HEK293 (cell line): Measurements from ENCODE around the gene CADM1.

Experiments
- CTCF ChIA-PET: fragments of 350-600 bp; formaldehyde crosslinking; extraction: SDS; loops from one replicate; lab custom pipeline; 2021; ENCODE audit warnings: antibody characterized with exemption; lab: Yijun Ruan, JAX
- POLR2A ChIA-PET: fragments of 300-600 bp; formaldehyde crosslinking; extraction: SDS; loops from one replicate; lab custom pipeline; 2020; ENCODE audit warnings: antibody characterized with exemption, inconsistent platforms; lab: Yijun Ruan, JAX
- H3K27ac ChIP-seq: fragments of 200-500 bp; sonication (Bioruptor generic); 2 replicates; pipeline ENCODE4 v1.5.1; 2014; ENCODE audit warnings: low read depth, low read length, control low read depth, inconsistent platforms; ENCODE audit errors: extremely low read depth
- H3K36me3 ChIP-seq, 2 experiments: fragments of 200-500 bp in 1 of 2; sonication (Bioruptor generic) in 1 of 2; 1 replicate in 1 of 2; 2 replicates in 1 of 2; pipeline ENCODE4 v1.5.1; 2014 to 2017; ENCODE audit warnings: inconsistent platforms in 2 of 2, low read length in 2 of 2; ENCODE audit not compliant: control insufficient read depth in 2 of 2, insufficient read depth in 1 of 2
- H3K4me1 ChIP-seq: fragments of 200-500 bp; sonication (Bioruptor generic); 2 replicates; pipeline ENCODE4 v1.5.1; 2014; ENCODE audit warnings: mild to moderate bottlenecking, low read length, inconsistent platforms; ENCODE audit not compliant: control insufficient read depth, insufficient read depth
- H3K4me3 ChIP-seq: 2 replicates; pipeline ENCODE4 v1.5.1; 2011; ENCODE audit warnings: low read depth, mild to moderate bottlenecking, control low read depth, low read length, moderate library complexity
- H3K9me3 ChIP-seq: fragments of 200-500 bp; sonication (Bioruptor generic); 2 replicates; pipeline ENCODE4 v1.5.1; 2014; ENCODE audit warnings: low read depth, low read length, inconsistent platforms; ENCODE audit not compliant: control insufficient read depth, insufficient read depth
- ATF2 ChIP-seq: fragments of 450-650 bp; formaldehyde crosslinking; IDR thresholded peaks from 2 replicates; pipeline ENCODE4 v1.5.1; 2016; ENCODE audit warnings: missing biosample characterization, missing genetic modification characterization, low read depth
- FEZF1 ChIP-seq: fragments of 450-650 bp; formaldehyde crosslinking; IDR thresholded peaks from 2 replicates; pipeline ENCODE4 v1.5.1; 2016; ENCODE audit warnings: missing biosample characterization, missing genetic modification characterization
- OSR2 ChIP-seq: fragments of 450-650 bp; formaldehyde crosslinking; IDR thresholded peaks from 2 replicates; pipeline ENCODE4 v1.5.1; 2016; ENCODE audit warnings: missing biosample characterization, missing genetic modification characterization
- PATZ1 ChIP-seq: fragments of 450-650 bp; formaldehyde crosslinking; IDR thresholded peaks from 2 replicates; pipeline ENCODE4 v1.5.1; 2016; ENCODE audit warnings: missing biosample characterization, missing genetic modification characterization
- PRDM6 ChIP-seq: fragments of 450-650 bp; formaldehyde crosslinking; IDR thresholded peaks from 2 replicates; pipeline ENCODE4 v1.5.1; 2017; ENCODE audit warnings: missing biosample characterization, missing genetic modification characterization
- SCRT2 ChIP-seq: fragments of 450-650 bp; formaldehyde crosslinking; IDR thresholded peaks from 2 replicates; pipeline ENCODE4 v1.5.1; 2016; ENCODE audit warnings: missing biosample characterization, missing genetic modification characterization
- ZNF121 ChIP-seq: fragments of 450-650 bp; formaldehyde crosslinking; IDR thresholded peaks from 2 replicates; pipeline ENCODE4 v1.5.1; 2016; ENCODE audit warnings: missing biosample characterization, missing genetic modification characterization
- ZNF148 ChIP-seq: fragments of 450-650 bp; formaldehyde crosslinking; IDR thresholded peaks from 2 replicates; pipeline ENCODE4 v1.5.0; 2017; ENCODE audit warnings: missing biosample characterization, missing genetic modification characterization, borderline replicate concordance
- ZNF16 ChIP-seq: fragments of 450-650 bp; formaldehyde crosslinking; IDR thresholded peaks from 2 replicates; pipeline ENCODE4 v1.5.1; 2016; ENCODE audit warnings: low read depth, missing biosample characterization, missing genetic modification characterization
- ZNF174 ChIP-seq: fragments of 450-650 bp; formaldehyde crosslinking; IDR thresholded peaks from 2 replicates; pipeline ENCODE4 v1.5.0; 2017; ENCODE audit warnings: missing biosample characterization, mild to moderate bottlenecking, missing genetic modification characterization
- ZNF214 ChIP-seq: fragments of 450-650 bp; formaldehyde crosslinking; IDR thresholded peaks from 2 replicates; pipeline ENCODE4 v1.5.1; 2017; ENCODE audit warnings: missing biosample characterization, mild to moderate bottlenecking, missing genetic modification characterization, borderline replicate concordance
- ZNF223 ChIP-seq: fragments of 450-650 bp; formaldehyde crosslinking; IDR thresholded peaks from 2 replicates; pipeline ENCODE4 v1.5.1; 2016; ENCODE audit warnings: missing biosample characterization, missing genetic modification characterization
- ZNF280D ChIP-seq: fragments of 450-650 bp; formaldehyde crosslinking; IDR thresholded peaks from 2 replicates; pipeline ENCODE4 v1.5.1; 2016; ENCODE audit warnings: missing biosample characterization, missing genetic modification characterization
- ZNF350 ChIP-seq: fragments of 450-650 bp; formaldehyde crosslinking; IDR thresholded peaks from 2 replicates; pipeline ENCODE4 v1.5.0; 2017; ENCODE audit warnings: missing biosample characterization, mild to moderate bottlenecking, missing genetic modification characterization
- ZNF362 ChIP-seq: fragments of 450-650 bp; formaldehyde crosslinking; IDR thresholded peaks from 2 replicates; pipeline ENCODE4 v1.5.1; 2016; ENCODE audit warnings: missing biosample characterization, missing genetic modification characterization
- ZNF366 ChIP-seq: fragments of 450-650 bp; formaldehyde crosslinking; conservative IDR thresholded peaks from 2 replicates; pipeline ENCODE4 v1.5.1; 2016; ENCODE audit warnings: missing biosample characterization, missing genetic modification characterization
- ZNF423 ChIP-seq: fragments of 450-650 bp; formaldehyde crosslinking; IDR thresholded peaks from 2 replicates; pipeline ENCODE4 v1.5.1; 2016; ENCODE audit warnings: missing biosample characterization, missing genetic modification characterization
- ZNF513 ChIP-seq: fragments of 450-650 bp; IDR thresholded peaks from 2 replicates; pipeline ENCODE4 v1.5.1; 2018; ENCODE audit warnings: missing biosample characterization, missing genetic modification characterization
- ZNF585B ChIP-seq: fragments of 450-650 bp; formaldehyde crosslinking; IDR thresholded peaks from 2 replicates; pipeline ENCODE4 v1.5.1; 2016; ENCODE audit warnings: missing biosample characterization, missing genetic modification characterization
- ZNF621 ChIP-seq: fragments of 450-650 bp; formaldehyde crosslinking; IDR thresholded peaks from 2 replicates; pipeline ENCODE4 v1.5.1; 2017; ENCODE audit warnings: missing biosample characterization, missing genetic modification characterization
- ZNF707 ChIP-seq: fragments of 450-650 bp; formaldehyde crosslinking; IDR thresholded peaks from 2 replicates; pipeline ENCODE4 v1.5.1; 2016; ENCODE audit warnings: missing biosample characterization, missing genetic modification characterization
- ZNF830 ChIP-seq: fragments of 450-650 bp; IDR thresholded peaks from 2 replicates; pipeline ENCODE4 v1.5.0; 2018; ENCODE audit warnings: missing biosample characterization, missing genetic modification characterization, low read depth, mild to moderate bottlenecking, moderate library complexity
- ZSCAN23 ChIP-seq: fragments of 450-650 bp; formaldehyde crosslinking; IDR thresholded peaks from 2 replicates; pipeline ENCODE4 v1.5.1; 2016; ENCODE audit warnings: missing biosample characterization, missing genetic modification characterization
- ZSCAN4 ChIP-seq: fragments of 450-650 bp; formaldehyde crosslinking; IDR thresholded peaks from 2 replicates; pipeline ENCODE4 v1.5.1; 2017; ENCODE audit warnings: missing biosample characterization, missing genetic modification characterization

The CADM1 gene

GRCh38 chr11:115155978-115156377, 348.2 kb downstream of the CADM1 start:
- ChIA-PET POLR2A (no interaction called here), CTCF (no interaction called here)
- H3K36me3 ChIP-seq, result no peaks in the 10 kb centered on the region
- no peaks in the 10 kb centered on the region for H3K9me3 ChIP-seq
- no peaks in the 10 kb centered on the region; the same call in none of the 2 replicates for H3K4me1 ChIP-seq
- no peak overlapping the region for H3K4me3 ChIP-seq
- no peak overlapping the region for H3K27ac ChIP-seq
- TF ChIP-seq ZNF174 (tag by site-specific recombination), result no peak
- TF ChIP-seq ZNF223 (tag by site-specific recombination), result no peak
- no peak for TF ChIP-seq ZSCAN4
- TF ChIP-seq ZNF148 (tag by site-specific recombination), result no peak
- TF ChIP-seq OSR2 (tag by site-specific recombination), result peak; percentile 52; the same call in 1 of the 2 replicates
- TF ChIP-seq ZNF280D, result no peak
- TF ChIP-seq ZNF121 (tag by site-specific recombination), result no peak
- TF ChIP-seq ZNF423 (tag by site-specific recombination), result no peak
- TF ChIP-seq FEZF1 (tag by site-specific recombination), result peak; percentile 78
- no peak for TF ChIP-seq ZSCAN23 (tag by site-specific recombination)
- TF ChIP-seq ZNF585B (tag by site-specific recombination), result no peak
- peak; percentile 77 for TF ChIP-seq PRDM6 (tag by site-specific recombination)
- TF ChIP-seq ZNF214 (tag by site-specific recombination), result no peak
- TF ChIP-seq SCRT2 (tag by site-specific recombination), result no peak
- TF ChIP-seq ZNF350, result no peak
- no peak for TF ChIP-seq ZNF830
- no peak for TF ChIP-seq ATF2 (tag by site-specific recombination)
- no peak for TF ChIP-seq PATZ1 (tag by site-specific recombination)
- no peak for TF ChIP-seq ZNF513 (tag by site-specific recombination)
- TF ChIP-seq ZNF16 (tag by site-specific recombination), result no peak
- no peak for TF ChIP-seq ZNF621 (tag by site-specific recombination)
- TF ChIP-seq ZNF366 (tag by site-specific recombination), result no peak
- no peak for TF ChIP-seq ZNF362 (tag by site-specific recombination)
- TF ChIP-seq ZNF707 (tag by site-specific recombination), result no peak
